ENCODE measurements around the gene RNF223.
A peak's percentile ranks its signal among the peaks of the same experiment; 100 is the strongest.
"Not testable (repeated sequence)": the region's sequence is repeated elsewhere in the genome, so short reads cannot be mapped to it uniquely, and the experiment has no call there.

RNF223 gene

GRCh38 chr1:1044455-1045078 is 29.5 kb downstream of the RNF223 start:
- DNase-seq (no peak), ATAC-seq (no peak)

- DNase-seq, result no peak
- ATAC-seq, result no peak
Measured at GRCh38 chr1:1043921-1044320, 30.2 kb downstream of the RNF223 start.

GRCh38 chr1:1043411-1043810 is 30.7 kb downstream of the RNF223 start:
- DNase-seq (no peak), ATAC-seq (no peak)

GRCh38 chr1:1042835-1043234 is 31.3 kb downstream of the RNF223 start:
- no peak for ATAC-seq
- DNase-seq, result no peak

GRCh38 chr1:1041873-1042272 is 32.2 kb downstream of the RNF223 start:
- DNase-seq (no peak), ATAC-seq (no peak)

DNA sequence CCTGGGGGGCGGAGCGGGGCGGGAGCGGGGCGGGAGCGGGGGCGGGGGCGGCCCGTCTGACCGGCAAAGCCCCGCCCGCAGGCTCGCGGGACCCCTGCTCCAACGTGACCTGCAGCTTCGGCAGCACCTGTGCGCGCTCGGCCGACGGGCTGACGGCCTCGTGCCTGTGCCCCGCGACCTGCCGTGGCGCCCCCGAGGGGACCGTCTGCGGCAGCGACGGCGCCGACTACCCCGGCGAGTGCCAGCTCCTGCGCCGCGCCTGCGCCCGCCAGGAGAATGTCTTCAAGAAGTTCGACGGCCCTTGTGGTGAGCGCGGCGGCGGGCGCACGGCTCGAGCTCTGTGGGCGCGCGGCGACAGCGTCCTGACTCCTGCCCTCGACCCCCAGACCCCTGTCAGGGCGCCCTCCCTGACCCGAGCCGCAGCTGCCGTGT is 33.0 kb downstream of the RNF223 start:
- ATAC-seq, result no peak
- no peak for DNase-seq

GRCh38 chr1:1040004-1040991 is 33.8 kb downstream of the RNF223 start:
- peak; percentile 79 for DNase-seq

DNA sequence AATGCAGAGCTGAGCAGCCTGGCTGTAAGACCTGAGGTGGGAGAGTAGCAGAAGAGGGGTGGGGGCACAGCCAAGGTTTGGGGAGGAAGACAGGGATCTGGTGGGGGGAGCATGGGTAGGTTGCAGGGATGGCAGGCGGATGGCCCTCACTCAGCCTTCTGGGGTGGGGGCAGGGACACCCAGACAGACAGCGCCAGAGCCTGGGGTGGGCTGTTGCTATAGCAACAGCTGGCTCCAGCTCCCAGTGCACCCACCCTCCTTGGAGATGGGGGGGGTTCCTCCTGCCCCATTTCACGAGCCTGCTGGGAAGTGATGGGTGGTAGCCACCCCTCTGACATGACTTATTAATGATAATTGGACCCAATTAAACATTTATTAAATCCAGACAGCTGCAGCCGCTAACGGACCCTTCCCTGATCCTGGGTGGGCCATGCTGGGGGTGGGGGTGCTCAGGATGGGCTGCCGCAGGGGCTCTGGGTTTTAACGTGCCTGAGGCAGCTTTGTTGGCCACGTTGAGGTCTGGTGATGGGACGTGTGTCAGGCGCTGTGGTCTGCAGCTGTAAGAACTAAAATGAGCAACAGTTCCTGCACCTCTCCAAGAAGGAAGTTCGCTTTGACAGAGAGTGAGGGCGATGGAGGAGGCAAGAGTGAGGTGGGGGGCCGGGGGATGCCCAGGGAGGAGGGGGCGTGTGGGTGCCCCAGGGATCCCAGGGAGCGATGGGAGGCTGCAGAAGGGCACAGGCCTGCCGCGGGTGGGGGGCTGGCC is 34.8 kb downstream of the RNF223 start:
- ATAC-seq (peak; percentile 21), DNase-seq (peak; percentile 43)

More at GRCh38 chr1:1040004-1040991, 33.8 kb downstream of the RNF223 start:
- peak; percentile 70 for ATAC-seq

DNA sequence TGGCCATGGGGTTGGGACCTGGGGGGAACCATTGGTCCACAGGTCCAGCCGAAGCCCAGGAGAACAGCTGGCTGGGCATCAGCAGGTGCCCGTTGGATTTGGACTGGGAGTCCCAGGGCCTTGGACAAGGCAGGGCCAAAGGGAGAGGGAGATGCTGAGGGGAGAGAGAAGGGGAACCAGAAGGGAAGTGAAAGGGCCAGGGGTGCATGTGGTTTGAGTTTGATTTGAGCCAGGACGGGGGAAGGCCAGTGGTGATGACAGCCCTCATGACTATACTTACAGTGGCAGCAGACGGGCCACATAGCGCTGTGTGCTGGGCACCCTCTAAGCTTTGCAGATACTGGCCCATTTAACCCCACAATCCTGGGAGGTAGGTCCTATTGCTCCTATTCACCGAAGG is 35.4 kb downstream of the RNF223 start:
- DNase-seq, result no peak

GRCh38 chr1:1037366-1038327 is 36.5 kb downstream of the RNF223 start:
- no peak for DNase-seq
- no peak for ATAC-seq

More for the DNA sequence above, 35.4 kb downstream of the RNF223 start:
- no peak for ATAC-seq

- no peak for DNase-seq
Measured at GRCh38 chr1:1035291-1035943, 38.7 kb downstream of the RNF223 start.

DNA sequence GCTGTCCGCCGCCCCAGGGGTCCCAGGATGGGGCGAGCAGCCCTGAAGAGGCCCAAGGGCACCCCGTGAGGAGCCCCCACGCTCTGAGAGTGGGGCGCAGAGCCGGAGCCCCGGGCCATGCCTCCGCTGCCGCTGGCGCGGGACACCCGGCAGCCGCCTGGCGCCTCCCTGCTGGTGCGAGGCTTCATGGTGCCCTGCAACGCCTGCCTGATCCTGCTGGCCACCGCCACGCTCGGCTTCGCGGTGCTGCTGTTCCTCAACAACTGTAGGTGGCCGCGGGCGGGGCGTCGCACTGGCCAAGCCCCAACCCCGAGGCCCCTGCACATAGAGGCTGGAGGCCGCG is 39.7 kb downstream of the RNF223 start:
- DNase-seq, result no peak
- no peak for ATAC-seq

More at GRCh38 chr1:1035291-1035943, 38.7 kb downstream of the RNF223 start:
- no peak for ATAC-seq

- DNase-seq, result no peak
- no peak for ATAC-seq
Measured at GRCh38 chr1:1033731-1034438, 40.2 kb downstream of the RNF223 start.

DNA sequence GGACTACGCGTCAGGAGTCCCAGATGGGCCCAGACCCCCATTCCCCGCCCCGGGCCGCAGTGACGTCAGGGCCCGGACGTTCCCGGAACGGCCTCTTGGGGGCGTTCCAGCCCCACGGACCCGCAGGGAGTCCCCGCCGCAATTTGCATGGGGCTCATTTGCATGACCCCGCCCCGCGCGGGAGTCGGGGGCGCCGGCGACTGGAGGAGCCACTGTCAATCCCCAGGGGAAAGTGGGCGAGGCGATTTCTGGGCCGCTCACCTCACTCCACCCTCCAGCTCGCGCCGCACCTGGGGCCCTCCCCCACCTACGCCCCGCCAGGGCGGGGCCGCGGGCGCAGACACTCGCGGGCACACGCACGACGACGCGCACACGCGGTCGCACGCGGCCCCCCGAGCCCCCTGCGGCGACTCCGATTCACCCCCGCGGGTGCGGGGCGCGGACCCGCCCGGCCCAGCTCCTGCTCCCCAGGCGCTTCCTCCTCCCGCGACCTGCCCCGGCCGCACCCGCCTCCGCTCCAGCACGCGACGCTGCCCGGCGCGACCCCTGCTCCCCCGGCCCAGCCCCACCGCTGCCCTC is 41.0 kb downstream of the RNF223 start:
- DNase-seq, result peak; percentile 96
- ATAC-seq, result peak; percentile 95

DNA sequence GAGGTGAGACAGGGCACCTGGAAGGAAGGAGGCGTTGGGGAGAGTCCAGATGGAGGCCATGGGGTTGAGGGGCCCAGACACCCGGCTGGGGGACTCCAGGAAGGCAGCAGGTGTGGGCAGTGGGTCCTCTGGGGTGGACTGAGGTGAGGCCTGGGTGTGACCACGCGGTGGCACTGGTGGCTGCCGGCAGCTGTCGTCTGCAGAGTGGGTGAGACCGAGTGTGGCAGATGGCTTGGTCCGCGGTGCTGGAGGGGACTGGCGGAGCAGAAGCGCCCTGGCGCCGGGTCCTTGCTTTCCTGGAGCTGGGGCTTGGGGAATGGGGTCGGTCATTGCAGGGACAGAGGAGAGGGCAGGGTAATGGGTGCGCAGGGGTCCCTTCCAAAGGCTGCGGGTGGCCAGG is 41.7 kb downstream of the RNF223 start:
- no peak for ATAC-seq

DNA sequence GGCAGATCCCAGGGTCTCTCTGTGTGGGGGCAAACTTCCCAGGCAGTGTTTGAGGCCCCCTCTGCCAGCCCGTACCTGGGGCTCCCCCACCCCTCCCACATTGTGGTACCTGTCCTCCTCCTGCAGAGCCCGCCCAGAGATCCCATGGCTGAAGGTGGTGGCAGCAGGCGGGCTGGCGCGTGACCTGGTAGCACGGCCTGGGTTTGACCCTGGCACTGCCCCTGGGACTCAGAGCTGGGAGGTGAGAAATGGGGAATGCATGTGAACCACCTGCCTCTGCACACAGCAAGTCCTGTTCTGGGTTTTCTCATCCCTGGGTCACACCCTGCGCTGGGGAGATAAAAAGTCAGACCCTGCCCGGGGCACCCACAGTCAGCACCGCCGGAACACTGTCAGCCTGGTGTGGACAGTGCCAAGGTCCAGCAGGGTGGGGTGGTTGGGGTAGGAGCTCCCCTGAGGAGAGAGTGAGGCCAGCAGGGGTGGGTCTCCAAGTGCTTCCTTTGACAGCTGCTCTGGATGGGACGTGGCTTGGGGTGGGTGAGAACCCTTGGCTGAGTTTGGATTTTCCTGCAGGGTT is 42.4 kb downstream of the RNF223 start:
- ATAC-seq (no peak), DNase-seq (no peak)

More for the DNA sequence above, 41.7 kb downstream of the RNF223 start:
- DNase-seq, result no peak

DNA sequence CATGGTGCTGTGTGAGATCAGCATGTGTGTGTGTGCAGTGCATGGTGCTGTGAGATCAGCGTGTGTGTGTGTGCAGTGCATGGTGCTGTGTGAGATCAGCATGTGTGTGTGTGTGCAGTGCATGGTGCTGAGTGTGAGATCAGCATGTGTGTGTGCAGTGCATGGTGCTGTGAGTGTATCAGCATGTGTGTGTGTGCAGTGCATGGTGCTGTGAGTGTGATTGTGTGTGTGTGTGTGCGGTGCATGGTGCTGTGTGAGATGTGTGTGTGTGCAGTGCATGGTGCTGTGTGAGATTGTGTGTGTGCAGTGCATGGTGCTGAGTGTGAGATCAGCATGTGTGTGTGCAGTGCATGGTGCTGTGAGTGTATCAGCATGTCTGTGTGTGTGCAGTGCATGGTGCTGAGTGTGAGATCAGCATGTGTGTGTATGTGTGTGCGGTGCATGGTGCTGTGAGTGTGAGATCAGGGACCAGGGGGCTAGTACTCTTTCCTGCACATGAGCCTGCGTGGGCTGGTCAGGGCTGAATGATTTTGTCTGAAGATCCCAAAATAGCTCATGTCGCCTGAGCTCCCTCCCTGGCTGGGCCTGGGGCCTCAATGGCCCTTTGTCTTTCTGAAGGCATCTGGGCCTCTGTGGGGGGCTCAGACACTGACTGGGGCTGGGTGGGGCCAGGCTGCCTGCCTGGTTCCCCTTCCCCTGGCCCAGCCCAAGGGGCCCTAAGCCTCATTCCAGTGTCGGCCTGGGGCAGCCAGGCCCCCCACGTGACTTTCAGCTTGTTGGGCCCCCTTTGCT is 43.0 kb downstream of the RNF223 start:
- not testable (repeated sequence) for DNase-seq, ATAC-seq

DNA sequence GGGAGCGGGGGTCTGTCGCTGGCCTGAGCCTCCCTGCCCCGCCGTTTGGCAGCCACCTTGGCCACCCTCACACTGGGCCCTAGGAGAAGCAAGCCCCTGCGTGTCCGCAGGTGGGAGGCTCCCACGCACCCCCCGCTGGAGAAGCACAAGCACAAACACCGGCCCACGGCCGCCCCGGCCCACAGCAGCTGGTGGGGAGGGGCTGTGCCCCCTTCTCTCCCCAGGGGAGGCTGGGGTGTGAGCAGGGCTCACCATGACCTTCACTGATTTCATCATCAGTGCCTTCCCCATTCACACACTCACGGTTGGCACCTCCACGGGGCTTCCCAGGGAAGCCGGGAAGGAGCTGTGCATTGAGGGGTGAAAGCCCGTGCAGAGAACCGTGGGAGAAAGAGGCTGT is 46.3 kb downstream of the RNF223 start:
- ATAC-seq, result no peak

More for the DNA sequence above, 46.3 kb downstream of the RNF223 start:
- no peak for DNase-seq
